GM12878 (cell line): ENCODE results near the gene CACNA2D1. TPM values are rescaled to one million over a fixed set of nuclear protein-coding genes. Genes with fewer than 3 reads are reported as not detected.
A peak's percentile ranks its signal among the peaks of the same experiment; 100 is the strongest.

Experiments
- ATAC-seq: fragments of 200-7000 bp; cut with Tn5 transposase; 3 replicates; pipeline ENCODE4 v1.9.1; 2020; ENCODE audit warnings: mild to moderate bottlenecking, moderate library complexity
- BruUV-seq: library from RNA; stranded (reverse); fragments of 400-500 nt; replicated peaks from 2 replicates; lab custom pipeline; 2021; lab: Mats Ljungman, UMichigan
- CTCF ChIA-PET: fragments of 300-600 bp; sonication (Branson Sonifier 250); formaldehyde crosslinking; extraction: SDS; loops from one replicate; lab custom pipeline; 2021; ENCODE audit warnings: inconsistent platforms; lab: Yijun Ruan, JAX
- POLR2A ChIA-PET: fragments of 350-600 bp; formaldehyde crosslinking; extraction: SDS; loops from one replicate; lab custom pipeline; 2021; ENCODE audit warnings: inconsistent platforms; lab: Charles Lee
- RAD21 ChIA-PET: fragments of 300-600 bp; sonication (Branson Sonifier 250); formaldehyde crosslinking; loops from one replicate; lab custom pipeline; 2023; ENCODE audit warnings: antibody characterized with exemption; ENCODE audit not compliant: unreplicated experiment; lab: Charles Lee
- SMC1A ChIA-PET: fragments of 300-600 bp; sonication (Branson Sonifier 250); formaldehyde crosslinking; loops from one replicate; lab custom pipeline; 2023; ENCODE audit not compliant: unreplicated experiment, uncharacterized antibody; lab: Charles Lee
- DNase-seq: peaks from one replicate; pipeline ENCODE4 v3.0.0-alpha.2; 2011; ENCODE audit warnings: low read depth, low spot score
- FAIRE-seq: peaks from 3 replicates; lab custom pipeline; 2011; peaks lifted over from hg19 to GRCh38; lab: Jason Lieb, UNC
- H2AFZ ChIP-seq: 2 replicates; pipeline ENCODE4 v1.6.0; 2011; ENCODE audit warnings: low read depth, low read length, control low read depth; ENCODE audit not compliant: control insufficient read depth
- H3K27ac ChIP-seq: 2 replicates; pipeline ENCODE4 v1.5.1; 2011; ENCODE audit warnings: control low read depth; ENCODE audit not compliant: control insufficient read depth, insufficient read depth
- H3K27me3 ChIP-seq, 2 experiments: replicated peaks in 1 of 2; 2 replicates each; pipeline versions ENCODE4 v1.6.0 to v1.6.1; 2011; ENCODE audit warnings: low read length in 1 of 2; ENCODE audit not compliant: control insufficient read depth in 2 of 2, insufficient read depth in 2 of 2
- H3K36me3 ChIP-seq, 2 experiments: 2 replicates each; pipeline ENCODE4 v1.5.1; 2011; ENCODE audit warnings: low read length in 1 of 2; ENCODE audit not compliant: control insufficient read depth in 2 of 2, insufficient read depth in 2 of 2
- H3K4me1 ChIP-seq: 2 replicates; pipeline ENCODE4 v1.6.1; 2011; ENCODE audit warnings: mild to moderate bottlenecking, low read length, moderate library complexity, mixed read lengths; ENCODE audit not compliant: control insufficient read depth, insufficient read depth
- H3K4me2 ChIP-seq: 2 replicates; pipeline ENCODE4 v1.6.0; 2011; ENCODE audit warnings: control low read depth; ENCODE audit not compliant: control insufficient read depth, insufficient read depth
- H3K4me3 ChIP-seq: fragments of 200-600 bp; sonication (generic); 2 replicates; pipeline ENCODE4 v1.5.1; 2016
- H3K79me2 ChIP-seq: 2 replicates; pipeline ENCODE4 v1.6.0; 2011; ENCODE audit warnings: low read length; ENCODE audit not compliant: control insufficient read depth, insufficient read depth
- H3K9ac ChIP-seq: 2 replicates; pipeline ENCODE4 v1.8.0; 2011; ENCODE audit warnings: low read length, control low read depth, mixed read lengths; ENCODE audit not compliant: control insufficient read depth, insufficient read depth
- H3K9me3 ChIP-seq: replicated peaks from 3 replicates; pipeline ENCODE4 v1.5.1; 2011; ENCODE audit warnings: mild to moderate bottlenecking, low read length; ENCODE audit not compliant: control insufficient read depth, insufficient read depth
- H4K20me1 ChIP-seq: 2 replicates; pipeline ENCODE4 v1.6.0; 2011; ENCODE audit not compliant: control insufficient read depth, insufficient read depth
- CBX5 ChIP-seq: sonication (generic); IDR thresholded peaks from 2 replicates; pipeline ENCODE4 v1.6.1; 2016; ENCODE audit warnings: low read depth, moderate library complexity, mild to moderate bottlenecking, inconsistent platforms
- JUND ChIP-seq: IDR thresholded peaks from 2 replicates; pipeline ENCODE4 v1.6.1; 2012; ENCODE audit warnings: low read depth, mild to moderate bottlenecking, low read length, improper control_type of control experiment, moderate library complexity
- SIX5 ChIP-seq: IDR thresholded peaks from 2 replicates; pipeline ENCODE4 v1.6.1; 2011; ENCODE audit warnings: mild to moderate bottlenecking, low read depth, low read length, moderate library complexity; ENCODE audit not compliant: severe bottlenecking
- TAF1 ChIP-seq: IDR thresholded peaks from 2 replicates; pipeline ENCODE4 v1.6.1; 2011; ENCODE audit warnings: mild to moderate bottlenecking, low read depth, low read length, borderline replicate concordance
- ZNF24 ChIP-seq: fragments of 450-650 bp; IDR thresholded peaks from 2 replicates; pipeline ENCODE4 v1.6.1; 2017; ENCODE audit warnings: antibody characterized with exemption, mild to moderate bottlenecking
- WGBS: methylation state at CpG from one replicate; pipeline ENCODE4 v1.1.6; 2016; ENCODE audit warnings: low lambda C conversion rate; ENCODE audit not compliant: insufficient replicate concordance, insufficient coverage; ENCODE audit errors: missing lambda C conversion rate; 5-methylcytosine and 5-hydroxymethylcytosine counted together
- in situ Hi-C: fragments of 300-500 bp; cut with MboI; formaldehyde crosslinking; loops from 9 replicates; pipeline ENCODE4 v1.14.3; 2018; ENCODE audit warnings: mixed read lengths
- intact Hi-C: fragments of 100-400 bp; cut with micrococcal nuclease; formaldehyde crosslinking; loops from one replicate; pipeline ENCODE4 v1.14.2; 2022; ENCODE audit not compliant: unreplicated experiment
- polyA plus RNA-seq, 11 experiments: library from polyadenylated mRNA; depleted of rRNA in 4 of 11; unstranded in 6 of 11; stranded (reverse) in 5 of 11; fragments of >200 nt; fragmentation: Nextera tagmentation in 4 of 11; fragmentation: Illumina TruSeq in 1 of 11; extraction: Ambion mirVana in 4 of 11; extraction: Trizol in 1 of 11; gene quantifications; 1 replicate in 1 of 11; 2 replicates in 10 of 11; pipeline versions ENCODE4 v1.2.1 to v1.2.3, GENCODE V29; 2011 to 2016; ENCODE audit warnings: inconsistent platforms in 2 of 11, missing spikeins in 2 of 11, low read depth in 1 of 11
- total RNA-seq, 4 experiments: library from RNA; depleted of rRNA in 3 of 4; stranded (reverse); fragments of >200 nt in 3 of 4; fragmentation: Illumina TruSeq in 1 of 4; extraction: Trizol in 1 of 4; gene quantifications; 2 replicates each; pipeline versions ENCODE4 v1.2.1 to v1.2.3, GENCODE V29; 2013 to 2021
- TF ChIP-seq, protein P1 (sequence below): fragments of 450-650 bp; IDR thresholded peaks from 2 replicates; pipeline ENCODE4 v1.6.1; 2017; ENCODE audit warnings: mild to moderate bottlenecking
- TF ChIP-seq, protein P2 (sequence below): fragments of 450-650 bp; IDR thresholded peaks from 2 replicates; pipeline ENCODE4 v1.6.1; 2016; ENCODE audit warnings: mild to moderate bottlenecking, moderate library complexity, borderline replicate concordance
- TF ChIP-seq, protein P3 (sequence below): IDR thresholded peaks from 2 replicates; pipeline ENCODE4 v1.6.1; 2011; ENCODE audit warnings: mild to moderate bottlenecking, low read depth, low read length, moderate library complexity; ENCODE audit not compliant: insufficient replicate concordance

CACNA2D1 gene
- total and polyA plus RNA-seq, 10 of the 15 experiments (the other 5 are each of a cell fraction or from before 2014, with no cell fraction given) = 0.14 to 14.8 (median 0.97) TPM

DNA sequence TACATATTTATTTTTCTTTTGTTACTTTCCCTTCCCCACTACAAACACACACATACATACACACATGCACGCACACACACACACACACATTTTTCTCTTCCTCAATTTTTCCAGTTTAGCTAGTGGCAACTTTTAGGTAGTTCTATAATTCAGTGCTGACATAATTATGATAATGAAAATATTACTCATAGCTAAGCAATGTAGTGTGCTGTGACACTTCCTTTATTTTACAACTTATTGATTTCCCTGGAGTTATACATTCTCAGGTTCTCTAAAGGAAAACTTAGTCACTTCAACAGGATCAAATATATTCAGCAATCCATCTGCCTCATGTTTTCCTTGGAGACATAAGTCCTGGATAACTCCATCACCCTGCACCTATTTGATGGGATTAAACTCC, 151.6 kb downstream of the CACNA2D1 start (continued):
- TF ChIP-seq SIX5 = no peak
- no peak for TF ChIP-seq ZNF24
- TF ChIP-seq, protein P1, sequence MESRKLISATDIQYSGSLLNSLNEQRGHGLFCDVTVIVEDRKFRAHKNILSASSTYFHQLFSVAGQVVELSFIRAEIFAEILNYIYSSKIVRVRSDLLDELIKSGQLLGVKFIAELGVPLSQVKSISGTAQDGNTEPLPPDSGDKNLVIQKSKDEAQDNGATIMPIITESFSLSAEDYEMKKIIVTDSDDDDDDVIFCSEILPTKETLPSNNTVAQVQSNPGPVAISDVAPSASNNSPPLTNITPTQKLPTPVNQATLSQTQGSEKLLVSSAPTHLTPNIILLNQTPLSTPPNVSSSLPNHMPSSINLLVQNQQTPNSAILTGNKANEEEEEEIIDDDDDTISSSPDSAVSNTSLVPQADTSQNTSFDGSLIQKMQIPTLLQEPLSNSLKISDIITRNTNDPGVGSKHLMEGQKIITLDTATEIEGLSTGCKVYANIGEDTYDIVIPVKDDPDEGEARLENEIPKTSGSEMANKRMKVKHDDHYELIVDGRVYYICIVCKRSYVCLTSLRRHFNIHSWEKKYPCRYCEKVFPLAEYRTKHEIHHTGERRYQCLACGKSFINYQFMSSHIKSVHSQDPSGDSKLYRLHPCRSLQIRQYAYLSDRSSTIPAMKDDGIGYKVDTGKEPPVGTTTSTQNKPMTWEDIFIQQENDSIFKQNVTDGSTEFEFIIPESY = no peak
- TF ChIP-seq JUND = no peak
- TF ChIP-seq CBX5 = no peak

DNA sequence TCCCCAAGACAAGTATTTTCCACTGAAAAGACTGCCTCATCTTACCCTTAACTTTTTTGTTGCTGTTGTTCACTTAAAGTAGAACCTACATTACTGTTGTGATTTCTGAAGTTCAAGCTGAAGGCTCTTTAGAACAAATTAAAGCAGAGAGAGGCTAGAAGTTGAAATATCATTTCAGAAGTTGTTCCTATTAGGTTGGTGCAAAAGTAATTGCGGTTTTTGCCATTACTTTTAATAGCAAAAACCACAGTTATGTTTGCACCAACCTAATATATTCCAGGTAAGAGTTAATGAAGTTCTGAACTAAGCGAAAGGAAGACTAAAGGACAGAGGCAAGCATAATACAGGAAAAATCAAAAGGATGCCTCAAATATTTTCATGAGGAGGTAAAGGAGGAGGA, 153.7 kb downstream of the CACNA2D1 start:
- TF ChIP-seq, protein P2, sequence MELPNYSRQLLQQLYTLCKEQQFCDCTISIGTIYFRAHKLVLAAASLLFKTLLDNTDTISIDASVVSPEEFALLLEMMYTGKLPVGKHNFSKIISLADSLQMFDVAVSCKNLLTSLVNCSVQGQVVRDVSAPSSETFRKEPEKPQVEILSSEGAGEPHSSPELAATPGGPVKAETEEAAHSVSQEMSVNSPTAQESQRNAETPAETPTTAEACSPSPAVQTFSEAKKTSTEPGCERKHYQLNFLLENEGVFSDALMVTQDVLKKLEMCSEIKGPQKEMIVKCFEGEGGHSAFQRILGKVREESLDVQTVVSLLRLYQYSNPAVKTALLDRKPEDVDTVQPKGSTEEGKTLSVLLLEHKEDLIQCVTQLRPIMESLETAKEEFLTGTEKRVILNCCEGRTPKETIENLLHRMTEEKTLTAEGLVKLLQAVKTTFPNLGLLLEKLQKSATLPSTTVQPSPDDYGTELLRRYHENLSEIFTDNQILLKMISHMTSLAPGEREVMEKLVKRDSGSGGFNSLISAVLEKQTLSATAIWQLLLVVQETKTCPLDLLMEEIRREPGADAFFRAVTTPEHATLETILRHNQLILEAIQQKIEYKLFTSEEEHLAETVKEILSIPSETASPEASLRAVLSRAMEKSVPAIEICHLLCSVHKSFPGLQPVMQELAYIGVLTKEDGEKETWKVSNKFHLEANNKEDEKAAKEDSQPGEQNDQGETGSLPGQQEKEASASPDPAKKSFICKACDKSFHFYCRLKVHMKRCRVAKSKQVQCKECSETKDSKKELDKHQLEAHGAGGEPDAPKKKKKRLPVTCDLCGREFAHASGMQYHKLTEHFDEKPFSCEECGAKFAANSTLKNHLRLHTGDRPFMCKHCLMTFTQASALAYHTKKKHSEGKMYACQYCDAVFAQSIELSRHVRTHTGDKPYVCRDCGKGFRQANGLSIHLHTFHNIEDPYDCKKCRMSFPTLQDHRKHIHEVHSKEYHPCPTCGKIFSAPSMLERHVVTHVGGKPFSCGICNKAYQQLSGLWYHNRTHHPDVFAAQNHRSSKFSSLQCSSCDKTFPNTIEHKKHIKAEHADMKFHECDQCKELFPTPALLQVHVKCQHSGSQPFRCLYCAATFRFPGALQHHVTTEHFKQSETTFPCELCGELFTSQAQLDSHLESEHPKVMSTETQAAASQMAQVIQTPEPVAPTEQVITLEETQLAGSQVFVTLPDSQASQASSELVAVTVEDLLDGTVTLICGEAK = peak; percentile 65; the same call in 1 of the 2 replicates
- TF ChIP-seq, protein P3, sequence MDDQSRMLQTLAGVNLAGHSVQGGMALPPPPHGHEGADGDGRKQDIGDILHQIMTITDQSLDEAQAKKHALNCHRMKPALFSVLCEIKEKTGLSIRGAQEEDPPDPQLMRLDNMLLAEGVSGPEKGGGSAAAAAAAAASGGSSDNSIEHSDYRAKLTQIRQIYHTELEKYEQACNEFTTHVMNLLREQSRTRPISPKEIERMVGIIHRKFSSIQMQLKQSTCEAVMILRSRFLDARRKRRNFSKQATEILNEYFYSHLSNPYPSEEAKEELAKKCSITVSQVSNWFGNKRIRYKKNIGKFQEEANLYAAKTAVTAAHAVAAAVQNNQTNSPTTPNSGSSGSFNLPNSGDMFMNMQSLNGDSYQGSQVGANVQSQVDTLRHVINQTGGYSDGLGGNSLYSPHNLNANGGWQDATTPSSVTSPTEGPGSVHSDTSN = no peak
- no peak for TF ChIP-seq TAF1
- H3K4me3 ChIP-seq = no peak overlapping the region
- WGBS = 10% methylated on average over 2 of the region's 2 CpGs
- H3K9me3 ChIP-seq = no peaks in the 10 kb centered on the region
- no TSS peak for BruUV-seq
- H3K4me2 ChIP-seq = no peak overlapping the region
- H3K79me2 ChIP-seq = no peaks in the 10 kb centered on the region
- H3K27me3 ChIP-seq = no peaks in the 10 kb centered on the region
- POLR2A ChIA-PET = no interaction called here
- no peak overlapping the region for H3K27ac ChIP-seq
- ATAC-seq (no peak), FAIRE-seq (no peak), DNase-seq (no peak)
- no peaks in the 10 kb centered on the region for H4K20me1 ChIP-seq
- intact Hi-C loops (loop anchor here (10.0 kb wide), 1 partner anchor 235 kb away; no protein-coding TSS in a partner anchor), in situ Hi-C loops (no loop called here)
- RAD21 ChIA-PET = interaction anchor here (1.0 kb wide), 1 partner anchor 94 kb away, joined by 3 read pairs; no protein-coding TSS in a partner anchor
- H3K9ac ChIP-seq = no peak overlapping the region
- no peaks in the 10 kb centered on the region for H3K4me1 ChIP-seq
- CTCF ChIA-PET = interaction anchor here (0.5 to 1.1 kb wide), 2 partner anchors 8 to 286 kb away, joined by 3 to 4 read pairs; no protein-coding TSS in a partner anchor
- SMC1A ChIA-PET = interaction anchor here (2.0 kb wide), 1 partner anchor 36 kb away, joined by 8 read pairs; no protein-coding TSS in a partner anchor
- no peak overlapping the region for H2AFZ ChIP-seq
- no peaks in the 10 kb centered on the region for H3K36me3 ChIP-seq
